HL-60/S4 treated with phorbol 12-myristate 13-acetate at 8.2 ng/mL for 4 days and 3 days (cell line): ENCODE data around the gene TMEM187.

Experiments used
- in situ Hi-C: fragments of 300-500 bp; cut with MboI; formaldehyde crosslinking; loops from 2 replicates; pipeline ENCODE4 v1.15.0; 2022; ENCODE audit warnings: low sequenced_read_pairs

The TMEM187 gene

GRCh38 chrX:154019061-154019621, 46.6 kb downstream of the TMEM187 start:
- in situ Hi-C loops = no loop called here

- in situ Hi-C loops = no loop called here
These were observed 47.3 kb downstream of the TMEM187 start, which contains the start of gene IRAK1 for GRCh38 chrX:154019633-154020528. IRAK1 (minus strand) TSS chrX:154019902; CDS start chrX:154019812, 90 bp downstream.

GRCh38 chrX:154020536-154021115, 48.1 kb downstream of the TMEM187 start:
- in situ Hi-C loops = no loop called here

GRCh38 chrX:154021131-154021611, 48.6 kb downstream of the TMEM187 start:
- in situ Hi-C loops = no loop called here

- in situ Hi-C loops = no loop called here
These were observed 49.6 kb downstream of the TMEM187 start for GRCh38 chrX:154022108-154022507.

GRCh38 chrX:154023276-154024000, 50.9 kb downstream of the TMEM187 start:
- in situ Hi-C loops = no loop called here

- in situ Hi-C loops = no loop called here
These were observed 51.7 kb downstream of the TMEM187 start for GRCh38 chrX:154024271-154024670.

- in situ Hi-C loops = no loop called here
These were observed 52.7 kb downstream of the TMEM187 start for GRCh38 chrX:154025230-154025629.

GRCh38 chrX:154026136-154027021, 53.8 kb downstream of the TMEM187 start:
- in situ Hi-C loops = no loop called here

- in situ Hi-C loops = no loop called here
These were observed 54.5 kb downstream of the TMEM187 start for GRCh38 chrX:154027022-154027402.

GRCh38 chrX:154027986-154028385, 55.4 kb downstream of the TMEM187 start:
- in situ Hi-C loops = no loop called here

- in situ Hi-C loops = no loop called here
These were observed 56.1 kb downstream of the TMEM187 start for GRCh38 chrX:154028502-154029184.

- in situ Hi-C loops = no loop called here
These were observed 56.9 kb downstream of the TMEM187 start for GRCh38 chrX:154029439-154029838.

- in situ Hi-C loops = no loop called here
These were observed 57.7 kb downstream of the TMEM187 start for GRCh38 chrX:154030266-154030665.

GRCh38 chrX:154030715-154031305, 58.3 kb downstream of the TMEM187 start:
- in situ Hi-C loops = no loop called here

GRCh38 chrX:154032160-154032559, 59.6 kb downstream of the TMEM187 start:
- in situ Hi-C loops = no loop called here

GRCh38 chrX:154032653-154033052, 60.1 kb downstream of the TMEM187 start:
- in situ Hi-C loops = no loop called here
